SK-N-MC (cell line): ENCODE data around the gene GSTA3.
"Not testable (repeated sequence)": the region's sequence is repeated elsewhere in the genome, so short reads cannot be mapped to it uniquely, and the experiment has no call there.

Experiments used
- EZH2 ChIP-seq: fragments of 200-600 bp; sonication (generic); IDR thresholded peaks from one replicate; pipeline ENCODE4 v1.6.1; 2017; ENCODE audit warnings: antibody characterized with exemption
- POLR2AphosphoS5 ChIP-seq: IDR thresholded peaks from 2 replicates; pipeline ENCODE4 v1.6.1; 2012; ENCODE audit warnings: mild to moderate bottlenecking, low read depth, low read length, borderline replicate concordance

GRCh38 chr6:52918027-52918686, 8.7 kb upstream of the GSTA3 start:
- TF ChIP-seq EZH2, POLR2AphosphoS5: not testable (repeated sequence)
